ENCODE data around the gene EXTL1.

The EXTL1 gene

GRCh38 chr1:26027716-26028489 lies 6.3 kb downstream of the EXTL1 start:
- H4K20me1 ChIP-seq (ENCODE audit: insufficient read depth, low read length): no peaks in the 10 kb centered on the region
- no peaks in the 10 kb centered on the region for H3K9me2 ChIP-seq (ENCODE audit: low read depth, low read length)
- H3K79me2 ChIP-seq (ENCODE audit: insufficient read depth, low read length): no peaks in the 10 kb centered on the region
- H3K4me3 ChIP-seq (ENCODE audit: low read depth, low read length, poor library complexity, severe bottlenecking): no peak overlapping the region
- H3K4me1 ChIP-seq (ENCODE audit: insufficient read depth, low read length, severe bottlenecking): no peaks in the 10 kb centered on the region
- H3F3A ChIP-seq (ENCODE audit: insufficient read depth, low read length): no peaks in the 10 kb centered on the region
- 0 out of 2 replicates have a peak, but pooled peaks cover 5% of the 10 kb centered on the region for H3K27me3 ChIP-seq (ENCODE audit: insufficient read depth, low read length)
- TF ChIP-seq CTCF (IDR thresholded peaks at IDR 0.05; ENCODE audit: low read length) (no peak), EZH2 (IDR thresholded peaks at IDR 0.05; ENCODE audit: borderline replicate concordance, low read length) (no peak)
- H3K4me2 ChIP-seq (ENCODE audit: low read length): no peak overlapping the region
- H3K36me3 ChIP-seq (ENCODE audit: insufficient read depth, low read length): no peaks in the 10 kb centered on the region
- no peak overlapping the region for H3K27ac ChIP-seq (ENCODE audit: low read depth, low read length, poor library complexity, severe bottlenecking)
- H3K9ac ChIP-seq (ENCODE audit: low read length): no peak overlapping the region
- no peak overlapping the region for H2AFZ ChIP-seq (ENCODE audit: low read length)
- no peaks in the 10 kb centered on the region for H3K9me3 ChIP-seq (ENCODE audit: low read length)

GRCh38 chr1:26028490-26028980 lies 7.0 kb downstream of the EXTL1 start:
- no peaks in the 10 kb centered on the region for H3K9me3 ChIP-seq (ENCODE audit: low read length)
- no peak overlapping the region for H3K4me2 ChIP-seq (ENCODE audit: low read length)
- H3K36me3 ChIP-seq (ENCODE audit: insufficient read depth, low read length): no peaks in the 10 kb centered on the region
- TF ChIP-seq CTCF (IDR thresholded peaks at IDR 0.05; ENCODE audit: low read length) (no peak), EZH2 (IDR thresholded peaks at IDR 0.05; ENCODE audit: borderline replicate concordance, low read length) (no peak)
- no peak overlapping the region for H3K27ac ChIP-seq (ENCODE audit: low read depth, low read length, poor library complexity, severe bottlenecking)
- H3K4me1 ChIP-seq (ENCODE audit: insufficient read depth, low read length, severe bottlenecking): no peaks in the 10 kb centered on the region
- no peaks in the 10 kb centered on the region for H3K79me2 ChIP-seq (ENCODE audit: insufficient read depth, low read length)
- no peaks in the 10 kb centered on the region for H3K27me3 ChIP-seq (ENCODE audit: insufficient read depth, low read length)
- H3K9ac ChIP-seq (ENCODE audit: low read length): no peak overlapping the region
- H3K4me3 ChIP-seq (ENCODE audit: low read depth, low read length, poor library complexity, severe bottlenecking): no peak overlapping the region
- H3K9me2 ChIP-seq (ENCODE audit: low read depth, low read length): no peaks in the 10 kb centered on the region
- H4K20me1 ChIP-seq (ENCODE audit: insufficient read depth, low read length): no peaks in the 10 kb centered on the region
- no peaks in the 10 kb centered on the region for H3F3A ChIP-seq (ENCODE audit: insufficient read depth, low read length)
- H2AFZ ChIP-seq (ENCODE audit: low read length): no peak overlapping the region

- Histone ChIP-seq H3K36me3 (ENCODE audit: insufficient read depth, low read length) (no peaks in the 10 kb centered on the region), H4K20me1 (ENCODE audit: insufficient read depth, low read length) (no peaks in the 10 kb centered on the region), H2AFZ (ENCODE audit: low read length) (no peak overlapping the region), H3K4me2 (ENCODE audit: low read length) (no peak overlapping the region), H3K4me1 (ENCODE audit: insufficient read depth, low read length, severe bottlenecking) (no peaks in the 10 kb centered on the region), H3K4me3 (ENCODE audit: low read depth, low read length, poor library complexity, severe bottlenecking) (no peak overlapping the region), H3K9me2 (ENCODE audit: low read depth, low read length) (no peaks in the 10 kb centered on the region), H3K27ac (ENCODE audit: low read depth, low read length, poor library complexity, severe bottlenecking) (no peak overlapping the region), H3K79me2 (ENCODE audit: insufficient read depth, low read length) (no peaks in the 10 kb centered on the region), H3K9me3 (ENCODE audit: low read length) (no peaks in the 10 kb centered on the region), H3F3A (ENCODE audit: insufficient read depth, low read length) (no peaks in the 10 kb centered on the region), H3K9ac (ENCODE audit: low read length) (no peak overlapping the region), H3K27me3 (ENCODE audit: insufficient read depth, low read length) (no peaks in the 10 kb centered on the region)
- TF ChIP-seq CTCF (IDR thresholded peaks at IDR 0.05; ENCODE audit: low read length) (no peak), EZH2 (IDR thresholded peaks at IDR 0.05; ENCODE audit: borderline replicate concordance, low read length) (no peak)
Observed at GRCh38 chr1:26029054-26029863, 7.7 kb downstream of the EXTL1 start.
